Gastrocnemius medialis (tissue), 4 donors: ENCODE results near the gene CLEC11A.

ENCODE experiments used
- POLR2A ChIP-seq, 2 donors: fragments of 450-650 bp; IDR thresholded peaks; one replicate each; pipeline ENCODE4 v1.6.1; 2017; ENCODE audit warnings: antibody characterized with exemption in 2 of 2, mild to moderate bottlenecking in 2 of 2, moderate library complexity in 2 of 2
- TF ChIP-seq, protein P1 (sequence below), 5 experiments: fragments of 450-650 bp in 3 of 5; fragments of 200-600 bp in 2 of 5; sonication (generic) in 2 of 5; IDR thresholded peaks in 4 of 5; conservative IDR thresholded peaks in 1 of 5; 1 replicate in 4 of 5; 2 replicates in 1 of 5; pipeline ENCODE4 v1.5.1; 2016 to 2019; ENCODE audit warnings: antibody characterized with exemption in 5 of 5, mild to moderate bottlenecking in 3 of 5, moderate library complexity in 3 of 5

DNA sequence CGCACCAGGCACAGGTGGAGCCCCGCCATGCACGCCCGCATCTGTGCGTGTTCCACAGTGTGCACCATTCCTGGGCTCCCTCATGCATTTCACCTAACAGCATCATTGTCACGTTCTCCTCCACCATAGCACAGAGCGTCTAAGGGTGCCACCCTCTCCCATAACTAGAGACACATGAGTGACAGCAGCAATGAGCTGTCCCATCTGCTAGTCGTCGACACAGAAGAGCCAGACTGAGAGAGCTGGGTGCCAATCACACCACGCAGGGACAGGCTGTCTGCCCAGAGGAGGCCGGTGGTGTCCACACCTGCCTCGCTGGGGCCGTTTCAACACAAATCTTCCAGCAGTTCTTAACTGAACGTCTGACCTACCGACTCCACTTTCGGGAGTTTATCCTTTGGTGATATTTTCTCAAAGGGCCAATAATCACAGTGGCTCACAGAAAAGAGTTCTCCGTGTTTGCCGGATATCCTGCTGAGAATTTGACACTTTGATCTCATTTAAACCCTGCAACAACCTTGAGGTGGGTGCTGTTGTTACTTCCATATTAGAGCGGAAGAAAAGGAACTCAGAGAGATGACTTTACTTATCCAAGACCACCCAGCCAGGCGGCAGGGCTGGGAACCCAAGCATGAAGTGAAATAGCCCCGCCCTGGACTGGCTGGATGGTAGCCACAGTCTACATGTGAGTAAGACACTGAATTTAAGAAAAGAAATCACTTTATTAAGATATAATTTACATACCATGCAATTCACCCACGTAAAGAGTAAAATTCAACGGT is 16.2 kb downstream of the CLEC11A start:
- TF ChIP-seq POLR2A (IDR thresholded peaks at IDR 0.05), result no peak
- TF ChIP-seq, protein P1, sequence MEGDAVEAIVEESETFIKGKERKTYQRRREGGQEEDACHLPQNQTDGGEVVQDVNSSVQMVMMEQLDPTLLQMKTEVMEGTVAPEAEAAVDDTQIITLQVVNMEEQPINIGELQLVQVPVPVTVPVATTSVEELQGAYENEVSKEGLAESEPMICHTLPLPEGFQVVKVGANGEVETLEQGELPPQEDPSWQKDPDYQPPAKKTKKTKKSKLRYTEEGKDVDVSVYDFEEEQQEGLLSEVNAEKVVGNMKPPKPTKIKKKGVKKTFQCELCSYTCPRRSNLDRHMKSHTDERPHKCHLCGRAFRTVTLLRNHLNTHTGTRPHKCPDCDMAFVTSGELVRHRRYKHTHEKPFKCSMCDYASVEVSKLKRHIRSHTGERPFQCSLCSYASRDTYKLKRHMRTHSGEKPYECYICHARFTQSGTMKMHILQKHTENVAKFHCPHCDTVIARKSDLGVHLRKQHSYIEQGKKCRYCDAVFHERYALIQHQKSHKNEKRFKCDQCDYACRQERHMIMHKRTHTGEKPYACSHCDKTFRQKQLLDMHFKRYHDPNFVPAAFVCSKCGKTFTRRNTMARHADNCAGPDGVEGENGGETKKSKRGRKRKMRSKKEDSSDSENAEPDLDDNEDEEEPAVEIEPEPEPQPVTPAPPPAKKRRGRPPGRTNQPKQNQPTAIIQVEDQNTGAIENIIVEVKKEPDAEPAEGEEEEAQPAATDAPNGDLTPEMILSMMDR (IDR thresholded peaks at IDR 0.05 in 4 of 5, conservative IDR thresholded peaks at IDR 0.05 in 1 of 5), result no peak
